H4 (cell line): ENCODE results near the gene ANKRD33. TPM values are rescaled to one million over a fixed set of nuclear protein-coding genes. Genes with fewer than 3 reads are reported as not detected.

Source experiments
- total RNA-seq: library from RNA; depleted of rRNA; stranded (reverse); fragments of >200 nt; shearing (Covaris generic); gene quantifications from 2 replicates; pipeline ENCODE4 v1.2.3, GENCODE V29; 2014; rRNA removed

The ANKRD33 gene
- total RNA-seq, 1 experiment from 2014 or later: not detected

Other genes with a start within 250 kb of the ANKRD33 start
- gene FIGNL2, start 39.4 kb upstream of the ANKRD33 start, total RNA-seq: not detected in 2 replicates
- gene ACVRL1, start 19.4 kb downstream of the ANKRD33 start, total RNA-seq: 4.1 and 4.8 TPM in 2 replicates
- 3.8 and 6.1 TPM in 2 replicates for gene ACVR1B, start 63.6 kb downstream of the ANKRD33 start, total RNA-seq
- gene TAMALIN, start 118.8 kb downstream of the ANKRD33 start, total RNA-seq: 0.35 and 1.8 TPM in 2 replicates
- gene NR4A1, start 163.3 kb downstream of the ANKRD33 start, total RNA-seq: 0.16 and 0.54 TPM in 2 replicates
- 57.5 and 63.0 TPM in 2 replicates for gene ATG101, start 181.9 kb downstream of the ANKRD33 start, total RNA-seq
- not detected in 2 replicates for gene SMIM41, start 191.6 kb downstream of the ANKRD33 start, total RNA-seq